ENCODE results near the gene PDE7B. TPM values are rescaled to one million over a fixed set of nuclear protein-coding genes. Genes with fewer than 3 reads are reported as not detected.
A peak's percentile ranks its signal among the peaks of the same experiment; 100 is the strongest.

The PDE7B gene
- total and polyA plus RNA-seq, 4 donors = 0.75 to 5.2 (median 1.3) TPM

GRCh38 chr6:136095986-136096385 is 244.5 kb downstream of the PDE7B start (continued):
- no peak for TF ChIP-seq REST (IDR thresholded peaks at IDR 0.05)
- no peak for TF ChIP-seq GABPA (IDR thresholded peaks at IDR 0.05 in 1 of 2, conservative IDR thresholded peaks at IDR 0.05 in 1 of 2)
- no peak for TF ChIP-seq EGR1 (IDR thresholded peaks at IDR 0.05; ENCODE audit: low read depth in 2 of 2)

GRCh38 chr6:136102991-136103688 is 251.6 kb downstream of the PDE7B start:
- Histone ChIP-seq H3K27me3 (ENCODE audit: control insufficient read depth in 4 of 4, insufficient read depth in 4 of 4, low read length in 3 of 4) (no peaks in the 10 kb centered on the region), H3K4me3 (ENCODE audit: low read depth in 1 of 3, low read length in 3 of 3) (no peak overlapping the region), H3K36me3 (ENCODE audit: control insufficient read depth in 4 of 4, insufficient read depth in 3 of 4, low read depth in 1 of 4, low read length in 3 of 4) (no peaks in the 10 kb centered on the region), H3K9me3 (ENCODE audit: control insufficient read depth in 4 of 4, low read length in 3 of 4) (no peaks in the 10 kb centered on the region), H3K9ac (ENCODE audit: low read depth in 1 of 2, low read length in 2 of 2) (no peak overlapping the region), H3K27ac (ENCODE audit: low read depth in 1 of 2, low read length in 2 of 2) (peak overlapping the region; percentile 22 to 73), H3K4me1 (ENCODE audit: control insufficient read depth in 4 of 4, insufficient read depth in 4 of 4, low read length in 3 of 4) (peaks cover 2 to 19% (median 2%) of the 10 kb centered on the region in 4 donors)
- no peak for DNase-seq (ENCODE audit: low spot score)
- TF ChIP-seq YY1 (IDR thresholded peaks at IDR 0.05) (no peak), NR2F2 (IDR thresholded peaks at IDR 0.05) (no peak), MAX (IDR thresholded peaks at IDR 0.05) (no peak), RXRA (IDR thresholded peaks at IDR 0.05) (no peak), ZBTB33 (IDR thresholded peaks at IDR 0.05) (no peak)
- WGBS = 79% methylated on average over 7 of the region's 7 CpGs

GRCh38 chr6:136103763-136104311 is 252.3 kb downstream of the PDE7B start:
- peak overlapping the region; percentile 22 to 73 for H3K27ac ChIP-seq (ENCODE audit: low read depth in 1 of 2, low read length in 2 of 2)
- TF ChIP-seq RAD21 (IDR thresholded peaks at IDR 0.05) (peak in 1 of 2 donors; percentile 42), HNF4G (IDR thresholded peaks at IDR 0.05) (no peak), ATF3 (IDR thresholded peaks at IDR 0.05) (no peak), FOXA1 (IDR thresholded peaks at IDR 0.05) (no peak), MAX (IDR thresholded peaks at IDR 0.05) (no peak), HNF4A (conservative IDR thresholded peaks at IDR 0.05) (peak in 1 of 2 donors; percentile 20), REST (IDR thresholded peaks at IDR 0.05) (no peak), TAF1 (conservative IDR thresholded peaks at IDR 0.05) (no peak), GABPA (IDR thresholded peaks at IDR 0.05 in 1 of 2, conservative IDR thresholded peaks at IDR 0.05 in 1 of 2) (no peak), SP1 (IDR thresholded peaks at IDR 0.05) (peak; percentile 68), YY1 (IDR thresholded peaks at IDR 0.05) (no peak), ZBTB33 (IDR thresholded peaks at IDR 0.05) (no peak), NR2F2 (IDR thresholded peaks at IDR 0.05) (peak; percentile 97), FOXA2 (IDR thresholded peaks at IDR 0.05) (no peak), RXRA (IDR thresholded peaks at IDR 0.05) (peak; percentile 84 to 92), JUND (IDR thresholded peaks at IDR 0.05) (no peak)

More at GRCh38 chr6:136103763-136104311, 252.3 kb downstream of the PDE7B start:
- no peak for DNase-seq (ENCODE audit: low spot score)
- Histone ChIP-seq H3K36me3 (ENCODE audit: control insufficient read depth in 4 of 4, insufficient read depth in 3 of 4, low read depth in 1 of 4, low read length in 3 of 4) (no peaks in the 10 kb centered on the region), H3K4me3 (ENCODE audit: low read depth in 1 of 3, low read length in 3 of 3) (no peak overlapping the region), H3K9me3 (ENCODE audit: control insufficient read depth in 4 of 4, low read length in 3 of 4) (no peaks in the 10 kb centered on the region), H3K4me1 (ENCODE audit: control insufficient read depth in 4 of 4, insufficient read depth in 4 of 4, low read length in 3 of 4) (peaks cover 2 to 19% (median 2%) of the 10 kb centered on the region in 4 donors), H3K27me3 (ENCODE audit: control insufficient read depth in 4 of 4, insufficient read depth in 4 of 4, low read length in 3 of 4) (no peaks in the 10 kb centered on the region), H3K9ac (ENCODE audit: low read depth in 1 of 2, low read length in 2 of 2) (no peak overlapping the region)
- 46% methylated on average over 7 of the region's 7 CpGs for WGBS
